Measurements from ENCODE around the gene C4orf36.

DNA sequence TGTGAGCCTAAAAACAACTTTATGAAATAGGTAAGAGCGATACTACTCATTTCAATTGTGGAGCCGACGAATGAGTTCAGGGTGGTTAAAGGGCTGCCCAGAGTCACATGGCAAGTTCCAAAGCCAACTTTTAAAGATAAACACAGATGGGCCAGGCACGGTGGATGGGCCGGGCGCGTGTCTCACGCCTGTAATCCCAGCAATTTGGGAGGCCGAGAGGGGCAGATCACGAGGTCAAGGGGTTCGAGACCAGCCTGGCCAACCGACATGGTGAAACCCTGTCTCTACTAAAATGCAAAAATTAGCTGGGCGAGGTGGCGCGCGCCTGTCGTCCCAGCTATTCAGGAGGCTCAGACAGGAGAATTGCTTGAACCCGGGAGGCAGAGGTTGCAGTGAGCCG is 914 bp upstream of the C4orf36 start:
- TF ChIP-seq EZH2 (IDR thresholded peaks at IDR 0.05; ENCODE audit: borderline replicate concordance) (no peak), EZH2phosphoT487 (IDR thresholded peaks at IDR 0.05; ENCODE audit: low read depth, severe bottlenecking, unreplicated experiment) (no peak)

Measured in hepatocyte (in vitro differentiated cells).